CD8-positive, alpha-beta memory T cell (primary cell): ENCODE data around the gene TMCC1. TPM values are rescaled to one million over a fixed set of nuclear protein-coding genes. Genes with fewer than 3 reads are reported as not detected.

ENCODE experiments used
- CTCF ChIA-PET: fragments of 350-600 bp; sonication (Branson Sonifier 250); formaldehyde crosslinking; loops from one replicate; lab custom pipeline; 2021; ENCODE audit warnings: antibody characterized with exemption; lab: Charles Lee
- POLR2A ChIA-PET: fragments of 350-600 bp; sonication (Branson Sonifier 250); formaldehyde crosslinking; loops from one replicate; lab custom pipeline; 2021; ENCODE audit warnings: antibody characterized with exemption; lab: Charles Lee
- DNase-seq, 5 donors: peaks; one replicate each; pipeline versions ENCODE4 v3.0.0 to v3.0.0-alpha.2; 2020 to 2022; ENCODE audit warnings: mixed read lengths in 1 of 5
- H3K27ac ChIP-seq: one replicate; pipeline ENCODE4 v1.7.0; 2013; ENCODE audit warnings: low read depth, mild to moderate bottlenecking, low read length, moderate library complexity
- H3K27me3 ChIP-seq: 2 replicates; pipeline ENCODE4 v1.7.0; 2013; ENCODE audit warnings: low read length, mild to moderate bottlenecking; ENCODE audit not compliant: insufficient read depth, poor library complexity, severe bottlenecking
- H3K36me3 ChIP-seq: 2 replicates; pipeline ENCODE4 v1.7.0; 2013; ENCODE audit warnings: mild to moderate bottlenecking, low read length, moderate library complexity; ENCODE audit not compliant: insufficient read depth
- H3K4me1 ChIP-seq: 2 replicates; pipeline ENCODE4 v1.7.0; 2013; ENCODE audit warnings: mild to moderate bottlenecking, low read length, moderate library complexity; ENCODE audit not compliant: insufficient read depth
- H3K4me3 ChIP-seq: 2 replicates; pipeline ENCODE4 v1.7.0; 2013; ENCODE audit warnings: mild to moderate bottlenecking, low read length
- H3K9me3 ChIP-seq: 2 replicates; pipeline ENCODE4 v1.7.0; 2013; ENCODE audit warnings: mild to moderate bottlenecking, low read length
- H3K27ac Mint-ChIP-seq, 8 donors: one replicate each; pipeline ENCODE4 v1.8.0; 2020 to 2021; ENCODE audit warnings: mixed read lengths in 8 of 8, mild to moderate bottlenecking in 6 of 8, inconsistent platforms in 3 of 8, moderate library complexity in 3 of 8
- H3K27me3 Mint-ChIP-seq, 2 donors: one replicate each; pipeline ENCODE4 v1.8.0; 2020 to 2021; ENCODE audit warnings: mixed read lengths in 2 of 2, mild to moderate bottlenecking in 1 of 2, moderate library complexity in 1 of 2
- H3K36me3 Mint-ChIP-seq, 3 donors: one replicate each; pipeline ENCODE4 v1.8.0; 2020 to 2021; ENCODE audit warnings: mixed read lengths in 3 of 3, inconsistent platforms in 1 of 3, mild to moderate bottlenecking in 1 of 3
- H3K4me1 Mint-ChIP-seq, 3 donors: one replicate each; pipeline ENCODE4 v1.8.0; 2020 to 2021; ENCODE audit warnings: mixed read lengths in 3 of 3, inconsistent platforms in 1 of 3, mild to moderate bottlenecking in 1 of 3
- H3K4me3 Mint-ChIP-seq, 7 donors: one replicate each; pipeline ENCODE4 v1.8.0; 2020 to 2021; ENCODE audit warnings: mixed read lengths in 7 of 7, mild to moderate bottlenecking in 6 of 7, moderate library complexity in 4 of 7, inconsistent platforms in 2 of 7
- H3K9me3 Mint-ChIP-seq, 5 donors: one replicate each; pipeline ENCODE4 v1.8.0; 2020 to 2022; ENCODE audit warnings: mixed read lengths in 5 of 5, mild to moderate bottlenecking in 3 of 5, moderate library complexity in 2 of 5, inconsistent platforms in 1 of 5
- polyA plus RNA-seq: library from polyadenylated mRNA; unstranded; fragments of 300-500 nt; fragmentation: Illumina TruSeq; gene quantifications from one replicate; pipeline ENCODE4 v1.2.3, GENCODE V29; 2021
- total RNA-seq, 2 experiments: library from RNA; stranded (reverse); gene quantifications; one replicate each; pipeline ENCODE4 v1.2.3, GENCODE V29; 2021

The TMCC1 gene
- total and polyA plus RNA-seq, 3 experiments from 2014 or later = 5.6 to 18.6 (median 16.0) TPM

GRCh38 chr3:129628169-129628522, 265.4 kb downstream of the TMCC1 start:
- H3K27me3 Mint-ChIP-seq = peaks cover 0 to 1% of the 10 kb centered on the region in 2 donors
- peak overlapping the region in 7 of 8 donors; percentile 16 to 84 (median 79) for H3K27ac Mint-ChIP-seq
- peaks cover 16 to 22% (median 20%) of the 10 kb centered on the region in 3 donors for H3K4me1 Mint-ChIP-seq
- DNase-seq = no peak
- no peaks in the 10 kb centered on the region for H3K36me3 ChIP-seq
- H3K9me3 ChIP-seq = no peaks in the 10 kb centered on the region
- ChIA-PET POLR2A (interaction anchor here (0.9 to 1.5 kb wide), 2 partner anchors 51 to 138 kb away, joined by 4 read pairs; no protein-coding TSS in a partner anchor), CTCF (interaction anchor here (0.6 to 4.1 kb wide), 20 partner anchors 10 to 378 kb away, joined by 3 to 31 read pairs (median 4); partner anchors contain the start of gene COPG1)
- no peaks in the 10 kb centered on the region for H3K9me3 Mint-ChIP-seq
- H3K4me3 ChIP-seq = no peak overlapping the region
- peak overlapping the region; percentile 85 to 94 (median 89) for H3K4me3 Mint-ChIP-seq
- H3K4me1 ChIP-seq = peaks cover 13% of the 10 kb centered on the region
- H3K36me3 Mint-ChIP-seq = no peaks in the 10 kb centered on the region
- no peaks in the 10 kb centered on the region for H3K27me3 ChIP-seq
- H3K27ac ChIP-seq = no peak overlapping the region

DNA sequence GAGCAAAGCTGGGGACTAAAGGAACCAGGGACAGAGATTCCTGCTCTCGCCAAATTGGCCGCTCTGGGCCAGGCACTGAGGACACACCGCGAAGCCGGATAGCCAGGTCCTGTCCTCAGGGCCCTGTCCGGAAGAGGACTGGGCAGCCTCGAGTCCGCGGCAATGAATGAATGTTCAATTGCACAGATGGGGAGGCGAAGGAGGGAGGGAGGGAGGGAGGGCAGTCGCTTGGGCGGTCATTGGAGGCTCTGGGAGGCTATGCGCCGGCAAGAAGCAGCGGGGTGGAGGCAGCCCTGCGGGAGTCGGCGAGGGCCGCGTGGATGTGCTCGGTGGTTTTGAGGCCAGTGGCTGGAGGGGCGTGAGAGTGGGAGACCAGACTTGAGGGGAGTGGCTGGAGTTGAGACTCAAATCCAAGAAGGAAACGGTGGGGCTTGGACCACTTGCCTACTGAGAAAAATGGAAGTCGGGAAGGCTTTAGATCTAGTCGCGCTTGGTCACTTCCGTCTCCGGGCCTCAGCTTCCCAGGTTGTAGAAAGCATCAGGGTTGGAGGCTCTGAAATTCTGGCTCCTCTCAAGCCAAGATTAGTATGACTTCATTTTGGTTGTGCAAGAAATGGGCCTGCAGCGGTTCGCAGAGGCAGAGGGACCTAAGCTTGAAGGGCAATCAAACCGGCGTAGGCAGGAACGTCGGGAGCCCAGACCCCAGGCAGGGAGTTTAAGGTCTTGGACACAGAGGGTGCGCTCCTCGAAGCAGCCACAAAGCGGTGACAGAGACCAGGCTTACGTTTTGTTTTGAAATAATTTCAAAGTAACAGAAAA, 266.0 kb downstream of the TMCC1 start:
- Histone ChIP-seq H3K27ac (peak overlapping the region; percentile 43), H3K27me3 (no peaks in the 10 kb centered on the region), H3K4me3 (peak overlapping the region; percentile 75), H3K4me1 (peaks cover 13% of the 10 kb centered on the region), H3K9me3 (no peaks in the 10 kb centered on the region), H3K36me3 (no peaks in the 10 kb centered on the region)
- ChIA-PET POLR2A (interaction anchor here (0.5 to 1.5 kb wide), 3 partner anchors 12 to 137 kb away, joined by 3 to 4 read pairs (median 4); no protein-coding TSS in a partner anchor), CTCF (interaction anchor here (0.6 to 4.1 kb wide), 23 partner anchors 10 to 378 kb away, joined by 3 to 31 read pairs (median 4); partner anchors contain the start of genes COPG1 and TMCC1)
- DNase-seq = peak; percentile 44 to 78 (median 55)
- Mint-ChIP-seq H3K9me3 (no peaks in the 10 kb centered on the region), H3K27ac (peak overlapping the region; percentile 16 to 91 (median 80)), H3K4me1 (peaks cover 16 to 22% (median 20%) of the 10 kb centered on the region in 3 donors), H3K4me3 (peak overlapping the region; percentile 85 to 94 (median 89)), H3K27me3 (peaks cover 0 to 1% of the 10 kb centered on the region in 2 donors), H3K36me3 (no peaks in the 10 kb centered on the region)

GRCh38 chr3:129626744-129627349, 266.7 kb downstream of the TMCC1 start:
- peak overlapping the region; percentile 85 to 94 (median 89) for H3K4me3 Mint-ChIP-seq
- ChIA-PET POLR2A (interaction anchor here (0.6 to 1.5 kb wide), 3 partner anchors 21 to 249 kb away, joined by 3 to 4 read pairs (median 3); no protein-coding TSS in a partner anchor), CTCF (interaction anchor here (1.3 to 4.1 kb wide), 12 partner anchors 11 to 267 kb away, joined by 3 to 31 read pairs (median 4); partner anchors contain the start of gene TMCC1)
- DNase-seq = peak; percentile 34 to 75 (median 55)
- peaks cover 0 to 1% of the 10 kb centered on the region in 2 donors for H3K27me3 Mint-ChIP-seq
- Histone ChIP-seq H3K27me3 (no peaks in the 10 kb centered on the region), H3K9me3 (no peaks in the 10 kb centered on the region), H3K27ac (peak overlapping the region; percentile 43), H3K36me3 (no peaks in the 10 kb centered on the region), H3K4me3 (peak overlapping the region; percentile 75), H3K4me1 (peaks cover 13% of the 10 kb centered on the region)
- H3K36me3 Mint-ChIP-seq = no peaks in the 10 kb centered on the region
- peaks cover 16 to 22% (median 20%) of the 10 kb centered on the region in 3 donors for H3K4me1 Mint-ChIP-seq
- peak overlapping the region in 7 of 8 donors; percentile 57 to 94 (median 84) for H3K27ac Mint-ChIP-seq
- no peaks in the 10 kb centered on the region for H3K9me3 Mint-ChIP-seq

GRCh38 chr3:129625072-129625874, 268.2 kb downstream of the TMCC1 start:
- no peaks in the 10 kb centered on the region for H3K36me3 ChIP-seq
- Mint-ChIP-seq H3K27me3 (peaks cover 0 to 1% of the 10 kb centered on the region in 2 donors), H3K27ac (peak overlapping the region in 2 of 8 donors; percentile 12 to 29), H3K36me3 (no peaks in the 10 kb centered on the region), H3K4me3 (peak overlapping the region in 5 of 7 donors; percentile 26 to 85 (median 56)), H3K4me1 (peaks cover 16 to 22% (median 20%) of the 10 kb centered on the region in 3 donors), H3K9me3 (no peaks in the 10 kb centered on the region)
- peaks cover 13% of the 10 kb centered on the region for H3K4me1 ChIP-seq
- H3K27ac ChIP-seq = no peak overlapping the region
- POLR2A ChIA-PET = interaction anchor here (0.8 kb wide), 1 partner anchor 28 kb away, joined by 6 read pairs; no protein-coding TSS in a partner anchor
- H3K9me3 ChIP-seq = no peaks in the 10 kb centered on the region
- H3K27me3 ChIP-seq = no peaks in the 10 kb centered on the region
- DNase-seq = no peak
- CTCF ChIA-PET = interaction anchor here (1.2 to 4.1 kb wide), 3 partner anchors 135 to 202 kb away, joined by 4 to 31 read pairs (median 6); no protein-coding TSS in a partner anchor
- H3K4me3 ChIP-seq = no peak overlapping the region

- H3K4me1 Mint-ChIP-seq = peaks cover 16 to 22% (median 20%) of the 10 kb centered on the region in 3 donors
- no peak for DNase-seq
- Histone ChIP-seq H3K4me1 (peaks cover 13% of the 10 kb centered on the region), H3K4me3 (no peak overlapping the region), H3K27me3 (no peaks in the 10 kb centered on the region), H3K9me3 (no peaks in the 10 kb centered on the region), H3K36me3 (no peaks in the 10 kb centered on the region), H3K27ac (no peak overlapping the region)
- POLR2A ChIA-PET = no interaction called here
- H3K9me3 Mint-ChIP-seq = no peaks in the 10 kb centered on the region
- CTCF ChIA-PET = interaction anchor here (1.2 kb wide), 1 partner anchor 134 kb away, joined by 4 read pairs; no protein-coding TSS in a partner anchor
- peaks cover 0 to 1% of the 10 kb centered on the region in 2 donors for H3K27me3 Mint-ChIP-seq
- no peak overlapping the region for H3K27ac Mint-ChIP-seq
- H3K36me3 Mint-ChIP-seq = no peaks in the 10 kb centered on the region
- H3K4me3 Mint-ChIP-seq = no peak overlapping the region
These were observed 269.0 kb downstream of the TMCC1 start for GRCh38 chr3:129624347-129625071.

DNA sequence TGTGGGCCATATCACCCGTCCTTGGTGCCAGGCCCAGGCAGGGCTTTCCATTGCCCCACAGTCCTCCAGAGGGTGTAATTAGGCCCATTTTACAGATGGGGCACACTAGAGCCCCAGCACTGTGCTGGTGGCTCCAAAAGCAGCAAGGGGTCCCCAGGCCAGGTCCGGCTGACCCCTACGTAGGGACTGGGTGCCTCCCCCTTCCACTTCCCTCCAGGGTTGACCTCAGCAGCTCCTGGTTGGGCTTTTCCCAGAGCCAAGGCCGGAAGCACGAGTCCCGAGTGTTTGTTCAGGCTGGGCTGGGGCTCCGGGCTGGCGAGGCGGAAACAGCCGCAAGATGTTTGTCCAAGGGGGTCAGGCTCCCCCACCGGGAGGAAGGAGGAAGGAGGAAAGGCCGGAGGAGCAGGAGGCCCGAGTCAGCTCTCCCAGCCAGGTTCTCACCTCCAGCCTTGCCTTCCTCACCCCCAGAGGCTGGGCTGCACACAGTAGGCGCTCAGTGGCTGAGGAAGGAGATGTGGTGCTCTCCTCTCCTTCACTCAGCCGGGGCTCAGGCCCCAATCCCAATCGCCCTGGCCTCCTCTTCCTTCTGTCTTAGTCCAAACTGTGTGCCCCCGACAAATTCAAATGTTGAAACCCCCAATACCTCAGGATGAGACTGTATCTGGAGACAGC, 269.9 kb downstream of the TMCC1 start:
- no peaks in the 10 kb centered on the region for H3K36me3 Mint-ChIP-seq
- no peaks in the 10 kb centered on the region for H3K36me3 ChIP-seq
- H3K4me3 ChIP-seq = no peak overlapping the region
- DNase-seq = peak in 1 of 5 donors; percentile 36
- no peaks in the 10 kb centered on the region for H3K27me3 ChIP-seq
- H3K4me3 Mint-ChIP-seq = no peak overlapping the region
- no peaks in the 10 kb centered on the region for H3K9me3 ChIP-seq
- H3K4me1 ChIP-seq = peaks cover 15% of the 10 kb centered on the region
- CTCF ChIA-PET = interaction anchor here (1.2 kb wide), 1 partner anchor 133 kb away, joined by 4 read pairs; no protein-coding TSS in a partner anchor
- H3K27me3 Mint-ChIP-seq = peaks cover 0 to 1% of the 10 kb centered on the region in 2 donors
- no peak overlapping the region for H3K27ac Mint-ChIP-seq
- H3K9me3 Mint-ChIP-seq = no peaks in the 10 kb centered on the region
- POLR2A ChIA-PET = no interaction called here
- H3K27ac ChIP-seq = no peak overlapping the region
- H3K4me1 Mint-ChIP-seq = peaks cover 18 to 25% (median 22%) of the 10 kb centered on the region in 3 donors
